SW480 (cell line): Measurements from ENCODE around the gene SLC35F3.
A peak's percentile ranks its signal among the peaks of the same experiment; 100 is the strongest.

Source experiments
- DNase-seq: peaks from one replicate; pipeline ENCODE4 v3.0.0-alpha.2; 2016; ENCODE audit warnings: low spot score

Gene SLC35F3

DNA sequence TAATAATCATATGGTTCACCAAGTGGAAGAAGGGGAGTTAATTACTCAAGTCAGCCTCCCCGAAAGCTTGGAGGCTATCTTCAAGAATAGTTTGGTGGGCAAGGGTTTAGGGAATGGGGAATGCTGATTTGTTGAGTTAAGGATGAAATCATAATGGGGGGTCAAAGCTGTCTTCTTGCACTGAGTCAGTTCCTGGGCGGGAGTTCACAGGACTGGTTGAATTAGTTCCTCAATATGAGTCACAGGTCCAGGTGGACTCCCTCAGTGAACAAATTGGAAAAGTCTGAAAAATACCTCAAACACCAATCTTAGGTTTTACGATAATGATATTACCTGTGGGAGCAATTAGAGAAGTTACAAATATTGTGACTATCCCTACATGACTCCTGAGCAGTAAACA, 353.6 kb downstream of the SLC35F3 start:
- DNase-seq = no peak

- peak; percentile 23 for DNase-seq
Observed at GRCh38 chr1:234260578-234260977, 356.1 kb downstream of the SLC35F3 start.

DNA sequence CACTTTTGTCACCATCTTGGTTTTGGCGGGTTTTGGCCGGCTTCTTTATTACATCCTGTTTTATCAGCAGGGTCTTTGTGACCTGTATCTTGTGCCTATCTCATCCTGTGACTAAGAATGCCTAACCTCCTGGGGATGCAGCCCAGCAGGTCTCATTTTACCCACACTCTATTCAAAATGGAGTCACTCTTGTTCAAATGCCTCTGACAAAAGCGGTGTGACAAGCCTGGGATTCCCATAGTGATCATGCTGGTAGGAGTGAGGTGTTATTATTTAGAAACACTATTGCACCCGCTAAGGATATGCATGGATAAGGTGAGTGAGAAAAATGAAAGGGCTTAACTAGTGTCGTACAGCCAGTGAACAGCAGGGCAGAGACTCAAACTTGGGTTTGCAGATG, 357.1 kb downstream of the SLC35F3 start:
- no peak for DNase-seq

DNA sequence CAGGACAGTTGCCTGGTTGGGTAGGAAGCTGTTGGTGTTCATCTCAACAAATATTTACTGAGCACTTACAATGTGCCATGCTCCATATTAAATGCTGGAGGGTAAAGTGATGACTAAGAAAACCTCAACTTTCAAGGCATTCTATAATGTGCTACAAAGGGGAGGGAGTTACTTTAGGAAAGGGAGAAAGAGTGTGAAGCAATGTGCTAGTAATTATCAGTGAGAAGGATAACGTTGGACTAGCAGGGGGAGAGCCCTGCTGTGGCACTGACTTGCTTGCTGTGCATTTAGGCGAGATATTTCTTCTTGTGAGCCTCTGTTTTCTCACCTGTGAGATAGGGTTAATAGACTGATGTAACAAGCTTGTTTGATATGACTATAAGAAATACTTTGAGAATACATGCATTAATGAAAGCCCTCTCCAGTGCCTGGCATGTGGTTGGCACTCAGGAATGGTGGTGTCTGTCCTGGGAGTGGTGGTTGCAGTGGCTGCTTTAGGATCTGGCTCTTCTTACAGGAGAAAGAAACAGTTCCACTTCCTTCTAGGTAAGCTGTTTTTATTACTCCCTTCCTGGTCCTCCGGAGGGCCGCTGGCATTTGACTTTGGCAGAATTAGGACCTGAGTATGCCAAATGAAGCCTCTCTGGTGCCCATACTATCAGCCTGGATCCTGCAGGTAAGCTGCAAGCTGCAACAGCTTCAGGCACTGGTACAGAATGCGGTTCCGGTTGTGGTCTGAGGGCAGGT, 357.7 kb downstream of the SLC35F3 start:
- no peak for DNase-seq

DNA sequence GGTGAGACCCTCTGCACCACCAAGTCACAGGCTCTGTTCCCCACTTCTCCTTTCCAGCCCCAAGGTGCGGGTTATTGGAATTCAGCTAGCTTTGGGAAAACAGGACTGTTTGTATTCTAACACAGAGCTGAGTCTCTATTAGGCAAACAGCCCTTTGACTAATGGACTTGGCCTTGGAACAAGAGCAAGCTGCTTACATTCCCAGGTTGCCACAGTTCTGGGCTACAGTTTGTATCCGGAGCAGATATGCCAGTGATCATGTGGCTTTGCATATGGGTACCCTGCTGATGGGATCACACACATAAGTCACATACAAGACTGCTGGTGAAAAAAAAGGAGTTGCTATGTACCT, 358.3 kb downstream of the SLC35F3 start:
- no peak for DNase-seq

- no peak for DNase-seq
Observed at GRCh38 chr1:234264832-234265231, 360.4 kb downstream of the SLC35F3 start.

GRCh38 chr1:234265321-234265720, 360.8 kb downstream of the SLC35F3 start:
- no peak for DNase-seq

DNA sequence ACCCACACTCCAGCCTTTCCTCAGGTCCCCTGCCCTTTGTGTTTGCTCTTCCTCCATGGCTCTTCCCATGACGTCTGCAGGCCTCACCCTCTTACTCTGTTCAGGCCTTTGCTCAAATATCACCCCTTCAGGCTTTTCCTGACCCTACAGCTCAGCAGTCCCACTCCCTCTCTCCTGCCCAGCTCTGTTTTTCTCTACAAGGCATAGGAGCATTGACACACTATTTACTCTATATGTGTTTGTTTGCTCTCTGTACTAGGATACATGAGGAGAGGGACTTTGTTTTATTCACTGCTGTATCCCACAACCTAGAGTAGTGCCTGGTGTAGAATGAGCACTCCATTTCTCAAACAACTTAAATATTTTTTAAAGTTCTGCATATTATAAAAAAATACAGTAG, 361.4 kb downstream of the SLC35F3 start:
- no peak for DNase-seq

DNA sequence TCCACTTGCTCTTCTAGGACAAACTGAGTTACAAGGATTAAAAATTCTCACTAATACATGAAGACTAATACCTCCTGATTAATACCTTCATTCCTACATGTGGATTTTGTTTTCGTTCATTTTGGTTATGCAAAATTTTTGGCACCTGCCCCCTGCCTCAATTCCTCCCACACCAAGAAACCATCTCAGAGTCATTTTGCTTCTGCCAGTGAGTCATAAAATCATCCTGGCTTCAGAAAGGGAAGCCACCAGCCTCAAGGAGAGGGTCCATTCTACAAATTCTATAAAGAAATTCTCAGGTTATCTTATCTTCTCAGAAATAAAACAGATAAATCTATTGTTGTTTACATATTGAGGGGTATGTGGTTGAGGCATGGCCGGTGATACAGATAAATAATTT, 365.6 kb downstream of the SLC35F3 start:
- no peak for DNase-seq

GRCh38 chr1:234270581-234271242, 366.2 kb downstream of the SLC35F3 start:
- no peak for DNase-seq

- no peak for DNase-seq
Observed at GRCh38 chr1:234271243-234271606, 366.7 kb downstream of the SLC35F3 start.

GRCh38 chr1:234272656-234273312, 368.3 kb downstream of the SLC35F3 start:
- no peak for DNase-seq

DNA sequence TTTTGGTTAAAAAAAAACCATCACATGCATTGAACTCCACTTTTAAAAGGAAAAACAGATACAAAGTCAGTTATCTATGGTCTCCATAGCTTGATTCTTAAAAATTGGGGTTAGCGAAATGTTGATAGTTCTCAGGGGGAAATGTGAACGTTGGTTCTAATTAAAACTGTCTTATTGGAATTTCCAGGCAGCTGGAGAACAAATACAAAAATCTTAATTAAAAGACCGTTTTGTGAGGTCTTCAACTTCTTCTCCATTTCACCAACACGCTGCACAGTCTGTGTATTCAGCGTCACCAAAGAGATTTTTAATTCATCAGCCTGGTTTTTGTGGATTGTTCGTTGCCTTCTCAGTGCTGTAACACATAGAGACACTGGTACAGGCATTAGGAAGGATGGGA, 369.5 kb downstream of the SLC35F3 start:
- DNase-seq = no peak

GRCh38 chr1:234276151-234276788, 371.8 kb downstream of the SLC35F3 start:
- no peak for DNase-seq

DNA sequence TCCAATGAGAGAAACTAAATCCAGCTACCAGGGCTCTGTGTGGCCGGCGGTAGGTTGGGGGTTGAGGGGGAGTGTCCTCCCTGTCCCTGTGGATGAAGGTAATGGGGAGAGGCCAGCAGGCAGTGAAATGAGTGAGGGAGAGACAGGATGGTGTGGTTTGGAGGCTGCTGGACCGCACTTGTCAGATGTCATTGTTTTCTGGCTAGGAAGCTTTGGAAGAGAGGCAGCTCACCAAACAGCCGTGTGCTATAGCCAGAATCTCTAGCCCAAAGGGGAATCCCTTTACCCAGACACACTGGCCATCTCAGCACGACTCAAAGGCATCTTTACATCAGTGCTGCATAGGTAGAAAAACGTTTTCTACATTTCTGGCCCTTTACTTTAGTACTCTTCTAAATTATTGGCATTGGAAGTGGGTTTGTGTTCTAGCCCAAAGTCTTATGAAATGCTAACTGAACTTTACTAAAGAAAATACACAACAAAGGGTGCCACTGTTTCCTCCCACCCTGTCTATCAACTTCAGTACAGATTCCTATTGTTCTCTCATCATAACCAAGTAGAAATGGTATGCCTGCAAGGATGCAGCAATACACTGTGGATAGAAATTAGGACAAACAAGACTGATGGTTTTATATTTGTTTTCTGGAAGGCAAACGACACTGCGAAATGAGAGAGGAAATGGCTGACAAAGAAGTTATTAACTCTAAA, 372.8 kb downstream of the SLC35F3 start:
- no peak for DNase-seq

- no peak for DNase-seq
Observed at GRCh38 chr1:234279021-234279420, 374.5 kb downstream of the SLC35F3 start.

GRCh38 chr1:234280500-234280899, 376.0 kb downstream of the SLC35F3 start:
- no peak for DNase-seq

DNA sequence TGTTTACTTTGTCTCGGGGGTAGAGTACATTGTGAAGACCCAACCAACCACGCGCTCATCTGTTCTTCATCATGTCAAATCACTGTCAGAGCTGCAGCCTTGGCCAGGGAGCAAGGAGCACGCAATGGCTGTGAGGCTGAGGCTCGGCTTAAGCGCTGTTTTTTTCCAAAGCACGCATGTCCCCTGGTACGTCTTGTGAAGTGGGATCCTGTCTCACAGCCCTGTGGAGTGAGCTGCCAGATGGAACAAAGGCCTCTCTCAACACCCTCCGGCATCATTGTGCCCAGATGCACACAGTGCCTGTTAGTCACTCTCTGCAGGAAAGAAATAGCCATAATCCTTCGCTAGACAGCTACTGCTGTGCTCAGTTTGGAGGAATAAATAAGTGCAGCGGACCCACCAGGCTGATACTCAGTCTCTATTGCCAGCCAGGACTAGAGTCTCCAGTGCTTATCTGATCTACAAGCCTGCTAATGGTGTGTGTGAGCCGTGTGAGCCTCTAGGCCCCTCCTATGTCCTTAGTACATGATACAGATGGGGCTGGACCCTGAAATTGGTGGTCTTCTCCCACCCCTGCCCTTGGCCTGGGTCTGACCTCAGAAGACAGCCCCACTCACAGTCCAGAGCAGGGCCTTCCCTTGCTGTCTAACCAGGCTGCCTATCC, 377.5 kb downstream of the SLC35F3 start:
- no peak for DNase-seq

- no peak for DNase-seq
Observed at GRCh38 chr1:234286206-234286605, 381.7 kb downstream of the SLC35F3 start.

GRCh38 chr1:234288946-234289345, 384.5 kb downstream of the SLC35F3 start:
- no peak for DNase-seq

GRCh38 chr1:234289538-234290305, 385.2 kb downstream of the SLC35F3 start:
- DNase-seq = no peak
